Measurements from ENCODE around the gene KRT71. TPM values are rescaled to one million over a fixed set of nuclear protein-coding genes. Genes with fewer than 3 reads are reported as not detected.

Gene KRT71
- total and polyA plus RNA-seq, 2 of the 8 experiments (the other 6 are each of a cell fraction or from before 2014, with no cell fraction given), result not detected

GRCh38 chr12:52602552-52602951 lies 49.6 kb upstream of the KRT71 start (continued):
- TF ChIP-seq CBX5 (IDR thresholded peaks at IDR 0.05; ENCODE audit: low read depth, low read length), result no peak

Data from H1 (cell line).